ENCODE data around the gene MB21D2. TPM values are rescaled to one million over a fixed set of nuclear protein-coding genes. Genes with fewer than 3 reads are reported as not detected.
A peak's percentile ranks its signal among the peaks of the same experiment; 100 is the strongest.

MB21D2 gene
- total and polyA plus RNA-seq, 12 donors, result 1.4 to 16.8 (median 5.8) TPM

DNA sequence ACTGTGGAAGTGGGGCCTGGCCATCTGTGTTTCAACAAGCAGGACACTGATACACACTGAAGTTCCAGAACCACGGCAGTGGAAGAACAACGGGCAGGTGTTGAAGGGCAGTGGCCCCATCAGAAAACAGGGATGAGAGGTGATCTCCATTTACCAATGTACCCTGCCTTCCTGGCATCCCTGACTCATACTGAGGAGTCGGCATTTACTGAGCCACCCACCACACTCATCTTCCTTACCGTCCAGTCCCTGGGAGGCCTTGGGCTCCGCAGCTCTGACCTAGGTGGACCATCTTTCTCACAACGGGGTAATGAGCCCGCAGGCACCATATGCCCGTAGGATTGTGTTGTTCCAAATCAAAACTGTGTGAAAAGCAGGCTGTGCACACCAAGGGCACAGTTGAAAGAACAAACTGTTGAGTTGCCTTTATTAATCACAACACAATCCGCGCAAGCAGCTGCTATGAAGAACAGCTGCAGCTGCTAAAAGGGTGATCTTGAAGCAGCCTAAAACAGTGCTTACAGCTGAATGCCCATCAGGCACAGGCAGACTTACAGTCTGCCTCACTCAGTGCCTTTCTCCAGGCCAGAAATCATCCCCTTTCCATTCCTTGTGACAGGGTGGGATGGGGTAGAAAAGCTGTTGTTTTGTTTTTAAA lies 12.9 kb downstream of the MB21D2 start:
- TF ChIP-seq CTCF (IDR thresholded peaks at IDR 0.05) (no peak), POLR2A (IDR thresholded peaks at IDR 0.05) (no peak)
- H3K9me3 ChIP-seq (replicated peaks in 1 of 3), result no peaks in the 10 kb centered on the region
- H3K4me3 ChIP-seq, result no peak overlapping the region
- peaks cover 0 to 5% of the 10 kb centered on the region in 2 donors for H3K4me1 ChIP-seq (replicated peaks in 1 of 2)
- no peaks in the 10 kb centered on the region for H3K36me3 ChIP-seq (replicated peaks in 1 of 2)
- WGBS, 4 donors, result 89 to 97% (median 92%) methylated on average over 10 of the region's 10 CpGs
- H3K27me3 ChIP-seq, result no peaks in the 10 kb centered on the region
- no peak overlapping the region for H3K27ac ChIP-seq
- intact Hi-C loops (cut with DNase I), result no loop called here
- no peak for DNase-seq

- no peak overlapping the region for H3K4me3 ChIP-seq
- DNase-seq, result no peak
- H3K4me1 ChIP-seq (replicated peaks in 1 of 2), result peaks cover 0 to 5% of the 10 kb centered on the region in 2 donors
- intact Hi-C loops (cut with DNase I), result no loop called here
- no peaks in the 10 kb centered on the region for H3K9me3 ChIP-seq (replicated peaks in 1 of 3)
- TF ChIP-seq POLR2A (IDR thresholded peaks at IDR 0.05) (no peak), CTCF (IDR thresholded peaks at IDR 0.05) (no peak)
- no peak overlapping the region for H3K27ac ChIP-seq
- WGBS, 4 donors, result 88 to 96% (median 93%) methylated on average over 4 of the region's 4 CpGs
- H3K27me3 ChIP-seq, result no peaks in the 10 kb centered on the region
- no peaks in the 10 kb centered on the region for H3K36me3 ChIP-seq (replicated peaks in 1 of 2)
Measured at GRCh38 chr3:192902549-192902948, 15.1 kb downstream of the MB21D2 start.

DNA sequence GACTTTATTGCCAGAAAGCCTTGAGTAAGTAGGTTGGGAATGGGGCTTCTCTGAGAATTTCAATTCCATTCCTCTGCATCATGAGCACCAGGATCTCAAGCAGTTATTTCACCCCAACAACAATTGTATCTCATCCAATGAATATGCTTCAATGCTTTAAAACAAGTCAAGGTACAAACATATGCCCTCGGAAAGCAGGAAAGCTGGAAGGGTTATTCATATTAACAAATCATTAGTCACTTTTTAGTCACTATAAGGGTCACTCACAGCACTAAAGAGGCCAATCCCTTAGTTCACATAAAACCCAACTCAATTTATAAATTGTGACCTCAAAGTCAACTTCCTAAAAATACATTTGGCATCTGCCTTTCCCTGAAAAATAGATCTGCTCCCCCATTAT lies 16.2 kb downstream of the MB21D2 start:
- 42 to 52% (median 49%) methylated on average over 1 of the region's 1 CpG for WGBS, 4 donors
- no peak overlapping the region for H3K4me3 ChIP-seq
- peaks cover 0 to 5% of the 10 kb centered on the region in 2 donors for H3K4me1 ChIP-seq (replicated peaks in 1 of 2)

GRCh38 chr3:192899540-192899982 lies 18.1 kb downstream of the MB21D2 start:
- intact Hi-C loops (cut with DNase I), result no loop called here
- Histone ChIP-seq H3K27me3 (no peaks in the 10 kb centered on the region), H3K9me3 (replicated peaks in 1 of 3) (no peaks in the 10 kb centered on the region), H3K4me3 (no peak overlapping the region), H3K27ac (no peak overlapping the region), H3K4me1 (replicated peaks in 1 of 2) (peaks cover 0 to 5% of the 10 kb centered on the region in 2 donors), H3K36me3 (replicated peaks in 1 of 2) (no peaks in the 10 kb centered on the region)
- TF ChIP-seq CTCF (IDR thresholded peaks at IDR 0.05), result no peak
- TF ChIP-seq POLR2A (IDR thresholded peaks at IDR 0.05), result no peak
- 66 to 85% (median 73%) methylated on average over 3 of the region's 3 CpGs for WGBS, 4 donors
- DNase-seq, result peak in 1 of 7 donors; percentile 19

More for the DNA sequence above, 16.2 kb downstream of the MB21D2 start:
- no peaks in the 10 kb centered on the region for H3K27me3 ChIP-seq
- intact Hi-C loops (cut with DNase I), result no loop called here
- TF ChIP-seq POLR2A (IDR thresholded peaks at IDR 0.05), result no peak
- no peak for TF ChIP-seq CTCF (IDR thresholded peaks at IDR 0.05)
- DNase-seq, result no peak
- H3K9me3 ChIP-seq (replicated peaks in 1 of 3), result no peaks in the 10 kb centered on the region
- no peak overlapping the region for H3K27ac ChIP-seq
- H3K36me3 ChIP-seq (replicated peaks in 1 of 2), result no peaks in the 10 kb centered on the region

Data from adrenal gland (tissue), 12 donors.